MM.1S (cell line): Measurements from ENCODE around the gene TLE1.

Experiments used
- DNase-seq: peaks from one replicate; pipeline ENCODE4 v3.0.0-alpha.2; 2015
- H2AFZ ChIP-seq: fragments of 300-600 bp; sonication (generic); 2 replicates; pipeline ENCODE4 v1.6.0; 2016; ENCODE audit warnings: antibody characterized with exemption, low read length
- H3F3A ChIP-seq: fragments of 300-600 bp; sonication (generic); 2 replicates; pipeline ENCODE4 v1.6.1; 2016; ENCODE audit warnings: mild to moderate bottlenecking, antibody characterized with exemption, low read length, moderate library complexity, mixed read lengths; ENCODE audit not compliant: insufficient read depth
- H3K27ac ChIP-seq: fragments of 300-600 bp; sonication (generic); 2 replicates; pipeline ENCODE4 v1.5.1; 2016; ENCODE audit warnings: mild to moderate bottlenecking, low read length
- H3K27me3 ChIP-seq: fragments of 300-600 bp; sonication (generic); replicated peaks from 2 replicates; pipeline ENCODE4 v1.6.0; 2016; ENCODE audit warnings: low read length; ENCODE audit not compliant: insufficient read depth
- H3K36me3 ChIP-seq: fragments of 300-600 bp; sonication (generic); replicated peaks from 2 replicates; pipeline ENCODE4 v1.6.1; 2016; ENCODE audit warnings: mild to moderate bottlenecking, low read length, mixed read lengths; ENCODE audit not compliant: insufficient read depth
- H3K4me1 ChIP-seq: fragments of 300-600 bp; sonication (generic); 2 replicates; pipeline ENCODE4 v1.6.1; 2016; ENCODE audit warnings: low read length, mixed read lengths
- H3K4me2 ChIP-seq: fragments of 300-600 bp; sonication (generic); 2 replicates; pipeline ENCODE4 v1.6.0; 2016; ENCODE audit warnings: low read depth, low read length
- H3K4me3 ChIP-seq: fragments of 300-600 bp; sonication (generic); 2 replicates; pipeline ENCODE4 v1.5.1; 2016; ENCODE audit warnings: low read length, mixed read lengths
- H3K79me2 ChIP-seq: fragments of 300-600 bp; sonication (generic); 2 replicates; pipeline ENCODE4 v1.6.1; 2016; ENCODE audit warnings: mixed run types, low read length, mixed read lengths
- H3K9ac ChIP-seq: fragments of 300-600 bp; sonication (generic); 2 replicates; pipeline ENCODE4 v1.6.1; 2016; ENCODE audit warnings: low read length, mixed read lengths
- H3K9me2 ChIP-seq: fragments of 300-600 bp; sonication (generic); replicated peaks from 2 replicates; pipeline ENCODE4 v1.6.1; 2016; ENCODE audit warnings: mild to moderate bottlenecking, low read length, mixed read lengths; ENCODE audit not compliant: insufficient read depth
- H3K9me3 ChIP-seq: fragments of 300-600 bp; sonication (generic); replicated peaks from 2 replicates; pipeline ENCODE4 v1.6.1; 2016; ENCODE audit warnings: mild to moderate bottlenecking, low read length, mixed read lengths; ENCODE audit not compliant: insufficient read depth
- H4K20me1 ChIP-seq: fragments of 300-600 bp; sonication (generic); 2 replicates; pipeline ENCODE4 v1.6.1; 2016; ENCODE audit warnings: mild to moderate bottlenecking, low read length, moderate library complexity, mixed read lengths; ENCODE audit not compliant: insufficient read depth
- CTCF ChIP-seq: fragments of 300-600 bp; sonication (generic); IDR thresholded peaks from 2 replicates; pipeline ENCODE4 v1.5.1; 2016; ENCODE audit warnings: antibody characterized with exemption, low read length, mixed read lengths
- EZH2 ChIP-seq: fragments of 300-600 bp; sonication (generic); optimal IDR thresholded peaks from 2 replicates; pipeline ENCODE3; 2017; ENCODE audit warnings: low read depth, mild to moderate bottlenecking, antibody characterized with exemption, low read length, mixed read lengths
- EZH2phosphoT487 ChIP-seq: fragments of 300-600 bp; sonication (generic); IDR thresholded peaks from 2 replicates; pipeline ENCODE4 v1.6.1; 2018; ENCODE audit warnings: antibody characterized with exemption, low read length

The TLE1 gene

GRCh38 chr9:81719972-81720371 lies 30.6 kb upstream of the TLE1 start:
- no peaks in the 10 kb centered on the region for H3K36me3 ChIP-seq
- H3K4me3 ChIP-seq = no peak overlapping the region
- no peak overlapping the region for H3K27ac ChIP-seq
- H3K9ac ChIP-seq = no peak overlapping the region
- H2AFZ ChIP-seq = no peak overlapping the region
- H3F3A ChIP-seq = no peaks in the 10 kb centered on the region
- no peak overlapping the region for H3K4me2 ChIP-seq
- no peaks in the 10 kb centered on the region for H3K9me3 ChIP-seq
- TF ChIP-seq EZH2phosphoT487 (no peak), CTCF (no peak), EZH2 (no peak)
- no peak for DNase-seq
- H3K4me1 ChIP-seq = no peaks in the 10 kb centered on the region
- no peaks in the 10 kb centered on the region for H3K27me3 ChIP-seq
- H3K79me2 ChIP-seq = no peaks in the 10 kb centered on the region
- no peaks in the 10 kb centered on the region for H4K20me1 ChIP-seq
- no peaks in the 10 kb centered on the region for H3K9me2 ChIP-seq

- Histone ChIP-seq H3K9me2 (no peaks in the 10 kb centered on the region), H4K20me1 (no peaks in the 10 kb centered on the region), H3K27ac (no peak overlapping the region), H2AFZ (no peak overlapping the region), H3K9ac (no peak overlapping the region), H3K27me3 (no peaks in the 10 kb centered on the region), H3K4me3 (no peak overlapping the region), H3F3A (no peaks in the 10 kb centered on the region), H3K4me1 (no peaks in the 10 kb centered on the region), H3K36me3 (no peaks in the 10 kb centered on the region), H3K4me2 (no peak overlapping the region), H3K79me2 (no peaks in the 10 kb centered on the region), H3K9me3 (no peaks in the 10 kb centered on the region)
- no peak for DNase-seq
- TF ChIP-seq EZH2phosphoT487 = no peak
- no peak for TF ChIP-seq EZH2
- TF ChIP-seq CTCF = no peak
Observed at GRCh38 chr9:81718244-81718643, 28.9 kb upstream of the TLE1 start.

GRCh38 chr9:81717747-81718077 lies 28.4 kb upstream of the TLE1 start:
- Histone ChIP-seq H3K36me3 (no peaks in the 10 kb centered on the region), H3K4me1 (no peaks in the 10 kb centered on the region), H3F3A (no peaks in the 10 kb centered on the region), H4K20me1 (no peaks in the 10 kb centered on the region), H3K27ac (no peak overlapping the region), H2AFZ (no peak overlapping the region), H3K9me2 (no peaks in the 10 kb centered on the region), H3K79me2 (no peaks in the 10 kb centered on the region), H3K9me3 (no peaks in the 10 kb centered on the region), H3K27me3 (no peaks in the 10 kb centered on the region), H3K9ac (no peak overlapping the region), H3K4me3 (no peak overlapping the region), H3K4me2 (no peak overlapping the region)
- DNase-seq = no peak
- TF ChIP-seq CTCF (no peak), EZH2 (no peak), EZH2phosphoT487 (no peak)
